Renal cortical epithelial cell (primary cell): Measurements from ENCODE around the gene SLC9A9. TPM values are rescaled to one million over a fixed set of nuclear protein-coding genes. Genes with fewer than 3 reads are reported as not detected.

Experiments
- DNase-seq: peaks from one replicate; pipeline ENCODE4 v3.0.0-alpha.2; 2011; ENCODE audit warnings: low read depth
- total RNA-seq: library from RNA; depleted of rRNA; stranded (reverse); fragments of >200 nt; gene quantifications from 2 replicates; pipeline ENCODE4 v1.2.3, GENCODE V29; 2014

SLC9A9 gene
- total RNA-seq, 1 donor from 2014 or later, result 1.0 TPM

- no peak for DNase-seq
These were observed 631.5 kb downstream of the SLC9A9 start for GRCh38 chr3:143216709-143217182.

Other genes with a start within 250 kb of the SLC9A9 start
- 18.2 and 24.6 TPM in 2 replicates for gene DIPK2A, start 123.4 kb upstream of the SLC9A9 start, total RNA-seq